B cell (primary cell): ENCODE results near the gene P2RX5. TPM values are rescaled to one million over a fixed set of nuclear protein-coding genes. Genes with fewer than 3 reads are reported as not detected.
A peak's percentile ranks its signal among the peaks of the same experiment; 100 is the strongest.

ENCODE experiments used
- ATAC-seq: fragments of 200-7000 bp; cut with Tn5 transposase; one replicate; pipeline ENCODE4 v1.10.0; 2021; ENCODE audit warnings: low read depth, mild to moderate bottlenecking, moderate number of reproducible peaks, moderate library complexity
- CTCF ChIA-PET: fragments of 350-600 bp; sonication (Branson Sonifier 250); formaldehyde crosslinking; loops from one replicate; lab custom pipeline; 2021; ENCODE audit warnings: antibody characterized with exemption, inconsistent platforms; lab: Charles Lee
- POLR2A ChIA-PET: fragments of 350-600 bp; sonication (Branson Sonifier 250); formaldehyde crosslinking; loops from one replicate; lab custom pipeline; 2021; ENCODE audit warnings: antibody characterized with exemption; lab: Charles Lee
- DNase-seq: peaks from one replicate; pipeline ENCODE4 v3.0.0; 2013
- H2AFZ ChIP-seq: 2 replicates; pipeline ENCODE4 v1.6.1; 2012; ENCODE audit warnings: mild to moderate bottlenecking, low read depth, low read length; ENCODE audit not compliant: insufficient read depth, poor library complexity, severe bottlenecking
- H3K27ac ChIP-seq, 2 donors: 1 replicate in 1 of 2; 2 replicates in 1 of 2; pipeline ENCODE4 v1.5.1; 2012 to 2013; ENCODE audit warnings: low read length in 2 of 2, mild to moderate bottlenecking in 2 of 2, moderate library complexity in 1 of 2
- H3K27me3 ChIP-seq, 4 experiments: fragments of 200-600 bp in 1 of 4; sonication (generic) in 1 of 4; replicated peaks in 1 of 4; 1 replicate in 2 of 4; 2 replicates in 2 of 4; pipeline versions ENCODE4 v1.6.1 to v1.7.0; 2013 to 2016; ENCODE audit warnings: low read length in 3 of 4, mild to moderate bottlenecking in 2 of 4, mixed read lengths in 1 of 4, moderate library complexity in 1 of 4; ENCODE audit not compliant: insufficient read depth in 4 of 4, control insufficient read depth in 3 of 4; ENCODE audit errors: control extremely low read depth in 1 of 4
- H3K36me3 ChIP-seq, 2 experiments: replicated peaks in 1 of 2; 1 replicate in 1 of 2; 2 replicates in 1 of 2; pipeline versions ENCODE4 v1.6.1 to v1.7.1; 2013; ENCODE audit warnings: low read length in 1 of 2; ENCODE audit not compliant: insufficient read depth in 2 of 2, control insufficient read depth in 1 of 2; ENCODE audit errors: control extremely low read depth in 1 of 2, extremely low read depth in 1 of 2
- H3K4me1 ChIP-seq, 2 donors: fragments of 200-600 bp in 1 of 2; sonication (generic) in 1 of 2; 1 replicate in 1 of 2; 2 replicates in 1 of 2; pipeline versions ENCODE4 v1.5.1 to v1.6.1; 2013 to 2017; ENCODE audit warnings: low read length in 2 of 2; ENCODE audit not compliant: control insufficient read depth in 2 of 2, insufficient read depth in 2 of 2
- H3K4me2 ChIP-seq: replicated peaks from 2 replicates; pipeline ENCODE3; 2012; ENCODE audit warnings: mild to moderate bottlenecking, low read depth, low read length; ENCODE audit not compliant: poor library complexity, severe bottlenecking
- H3K4me3 ChIP-seq, 5 experiments: fragments of 200-600 bp in 1 of 5; sonication (generic) in 1 of 5; 1 replicate in 3 of 5; 2 replicates in 2 of 5; pipeline versions ENCODE4 v1.5.1 to v1.7.0; 2011 to 2016; ENCODE audit warnings: low read length in 4 of 5, mild to moderate bottlenecking in 4 of 5, low read depth in 2 of 5, control low read depth in 1 of 5, moderate library complexity in 1 of 5; ENCODE audit not compliant: insufficient read depth in 1 of 5; ENCODE audit errors: control extremely low read depth in 1 of 5, extremely low read depth in 1 of 5
- H3K79me2 ChIP-seq: fragments of 200-600 bp; sonication (generic); one replicate; pipeline ENCODE4 v1.6.0; 2016; ENCODE audit warnings: low read length; ENCODE audit not compliant: control insufficient read depth, insufficient read depth
- H3K9ac ChIP-seq: fragments of 200-600 bp; sonication (generic); 2 replicates; pipeline ENCODE4 v1.6.1; 2017; ENCODE audit warnings: mild to moderate bottlenecking, low read length, moderate library complexity
- H3K9me3 ChIP-seq, 3 donors: one replicate each; pipeline versions ENCODE4 v1.6.1 to v1.7.1; 2013; ENCODE audit warnings: low read length in 2 of 3; ENCODE audit not compliant: control insufficient read depth in 2 of 3, insufficient read depth in 1 of 3; ENCODE audit errors: control extremely low read depth in 1 of 3
- H4K20me1 ChIP-seq: 2 replicates; pipeline ENCODE4 v1.6.0; 2012; ENCODE audit warnings: mild to moderate bottlenecking, low read length; ENCODE audit not compliant: insufficient read depth, control insufficient read depth, poor library complexity, severe bottlenecking
- H3K27ac Mint-ChIP-seq: one replicate; pipeline ENCODE4 v1.8.0; 2021; ENCODE audit warnings: mixed read lengths
- H3K27me3 Mint-ChIP-seq: one replicate; pipeline ENCODE4 v1.8.0; 2021; ENCODE audit warnings: mixed read lengths
- H3K4me1 Mint-ChIP-seq: one replicate; pipeline ENCODE4 v1.8.0; 2021; ENCODE audit warnings: mixed read lengths
- H3K4me3 Mint-ChIP-seq: one replicate; pipeline ENCODE4 v1.8.0; 2021; ENCODE audit warnings: mixed read lengths
- H3K9me3 Mint-ChIP-seq: one replicate; pipeline ENCODE4 v1.8.0; 2022; ENCODE audit warnings: mixed read lengths; ENCODE audit not compliant: insufficient read depth
- EZH2 ChIP-seq: IDR thresholded peaks from 2 replicates; pipeline ENCODE4 v1.6.1; 2012; ENCODE audit warnings: borderline replicate concordance, low read depth, mild to moderate bottlenecking, moderate library complexity, low read length; ENCODE audit not compliant: insufficient read depth, poor library complexity, severe bottlenecking
- WGBS: methylation state at CpG from one replicate; pipeline ENCODE4 v1.1.5; 2013; ENCODE audit warnings: missing lambda C conversion rate; ENCODE audit not compliant: insufficient coverage; 5-methylcytosine and 5-hydroxymethylcytosine counted together
- intact Hi-C: fragments of 100-400 bp; cut with micrococcal nuclease; formaldehyde crosslinking; loops from one replicate; pipeline ENCODE4 v1.10.0; 2022
- polyA plus RNA-seq: library from polyadenylated mRNA; depleted of rRNA; stranded (reverse); fragments of >200 nt; gene quantifications from 2 replicates; pipeline ENCODE4 v1.2.3, GENCODE V29; 2012
- total RNA-seq, 2 donors: library from RNA; stranded (reverse); fragments of 120-200 nt in 1 of 2; gene quantifications; 1 replicate in 1 of 2; 2 replicates in 1 of 2; pipeline versions ENCODE4 v1.2.3 to v1.2.4, GENCODE V29; 2013 to 2022
- TF ChIP-seq, protein P1 (sequence below): fragments of 200-600 bp; IDR thresholded peaks from one replicate; pipeline ENCODE4 v1.8.0; 2022; ENCODE audit warnings: antibody characterized with exemption, mild to moderate bottlenecking

Gene P2RX5
- total and polyA plus RNA-seq, 2 donors (not counting 1 experiment from before 2014, with no cell fraction given): 405 to 745 TPM

GRCh38 chr17:3636154-3636907, 59.6 kb downstream of the P2RX5 start, which contains the start of the genes CTNS and SHPK:
Gene CTNS (plus strand): TSS chr17:3636760. CDS start chr17:3640207, 3,447 bp downstream.
Gene SHPK (minus strand): TSS chr17:3636250. CDS start chr17:3636219, 31 bp downstream.
- H3K4me2 ChIP-seq: peak within 1 kb of the TSS; percentile 77
- H3K9ac ChIP-seq: peak within 1 kb of the TSS; percentile 83
- ChIA-PET POLR2A (interaction anchor here (0.6 to 1.4 kb wide), 9 partner anchors 9 to 1578 kb away, joined by 3 to 9 read pairs (median 4); partner anchors contain the start of genes CYB5D2, EMC6, TAX1BP3 and TRPV3), CTCF (interaction anchor here (0.5 to 2.4 kb wide), 18 partner anchors 8 to 788 kb away, joined by 3 to 14 read pairs (median 4); partner anchors contain the start of gene HASPIN)
- Mint-ChIP-seq H3K4me1 (peaks cover 34% of the 10 kb centered on the region), H3K27me3 (no peaks in the 10 kb centered on the region), H3K9me3 (no peaks in the 10 kb centered on the region), H3K27ac (peak within 1 kb of the TSS; percentile 100), H3K4me3 (peak within 1 kb of the TSS; percentile 99)
- no peak for TF ChIP-seq EZH2
- TF ChIP-seq, protein P1, sequence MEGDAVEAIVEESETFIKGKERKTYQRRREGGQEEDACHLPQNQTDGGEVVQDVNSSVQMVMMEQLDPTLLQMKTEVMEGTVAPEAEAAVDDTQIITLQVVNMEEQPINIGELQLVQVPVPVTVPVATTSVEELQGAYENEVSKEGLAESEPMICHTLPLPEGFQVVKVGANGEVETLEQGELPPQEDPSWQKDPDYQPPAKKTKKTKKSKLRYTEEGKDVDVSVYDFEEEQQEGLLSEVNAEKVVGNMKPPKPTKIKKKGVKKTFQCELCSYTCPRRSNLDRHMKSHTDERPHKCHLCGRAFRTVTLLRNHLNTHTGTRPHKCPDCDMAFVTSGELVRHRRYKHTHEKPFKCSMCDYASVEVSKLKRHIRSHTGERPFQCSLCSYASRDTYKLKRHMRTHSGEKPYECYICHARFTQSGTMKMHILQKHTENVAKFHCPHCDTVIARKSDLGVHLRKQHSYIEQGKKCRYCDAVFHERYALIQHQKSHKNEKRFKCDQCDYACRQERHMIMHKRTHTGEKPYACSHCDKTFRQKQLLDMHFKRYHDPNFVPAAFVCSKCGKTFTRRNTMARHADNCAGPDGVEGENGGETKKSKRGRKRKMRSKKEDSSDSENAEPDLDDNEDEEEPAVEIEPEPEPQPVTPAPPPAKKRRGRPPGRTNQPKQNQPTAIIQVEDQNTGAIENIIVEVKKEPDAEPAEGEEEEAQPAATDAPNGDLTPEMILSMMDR: no peak
- peak within 1 kb of the TSS; percentile 48 to 80 (median 76) for H3K4me3 ChIP-seq
- WGBS: under 1% methylated on average over 68 of the region's 68 CpGs
- H3K79me2 ChIP-seq: peaks cover 45% of the 10 kb centered on the region
- no peaks in the 10 kb centered on the region for H3K27me3 ChIP-seq
- intact Hi-C loops: loop anchor here (1.0 to 2.0 kb wide), 6 partner anchors 10 to 588 kb away; partner anchors contain the start of genes CYB5D2, EMC6, NCBP3 and TAX1BP3
- H4K20me1 ChIP-seq: peaks cover 4% of the 10 kb centered on the region
- peak; percentile 97 for DNase-seq
- H3K36me3 ChIP-seq: peaks cover 0 to 3% of the 10 kb centered on the region in 2 experiments
- peak within 1 kb of the TSS; percentile 85 for H2AFZ ChIP-seq
- H3K27ac ChIP-seq: peak within 1 kb of the TSS; percentile 90 to 97
- no peaks in the 10 kb centered on the region for H3K9me3 ChIP-seq
- peaks cover 4 to 15% of the 10 kb centered on the region in 2 donors for H3K4me1 ChIP-seq
- ATAC-seq: peak; percentile 97
